Gastroesophageal sphincter (tissue), 3 donors: Measurements from ENCODE around the gene GALNT7.

Source experiments
- POLR2A ChIP-seq, 2 donors: fragments of 450-650 bp; IDR thresholded peaks; one replicate each; pipeline ENCODE4 v1.6.1; 2017; ENCODE audit warnings: antibody characterized with exemption in 2 of 2, mild to moderate bottlenecking in 2 of 2, moderate library complexity in 1 of 2
- POLR2AphosphoS5 ChIP-seq: sonication (generic); formaldehyde crosslinking; IDR thresholded peaks from one replicate; pipeline ENCODE4 v1.6.1; 2017; ENCODE audit warnings: antibody characterized with exemption
- TF ChIP-seq, protein P1 (sequence below), 4 experiments: fragments of 200-600 bp in 2 of 4; fragments of 450-650 bp in 2 of 4; sonication (generic) in 1 of 4; IDR thresholded peaks; one replicate each; pipeline ENCODE4 v1.5.1; 2017 to 2019; ENCODE audit warnings: antibody characterized with exemption in 4 of 4, mild to moderate bottlenecking in 2 of 4, moderate library complexity in 2 of 4

DNA sequence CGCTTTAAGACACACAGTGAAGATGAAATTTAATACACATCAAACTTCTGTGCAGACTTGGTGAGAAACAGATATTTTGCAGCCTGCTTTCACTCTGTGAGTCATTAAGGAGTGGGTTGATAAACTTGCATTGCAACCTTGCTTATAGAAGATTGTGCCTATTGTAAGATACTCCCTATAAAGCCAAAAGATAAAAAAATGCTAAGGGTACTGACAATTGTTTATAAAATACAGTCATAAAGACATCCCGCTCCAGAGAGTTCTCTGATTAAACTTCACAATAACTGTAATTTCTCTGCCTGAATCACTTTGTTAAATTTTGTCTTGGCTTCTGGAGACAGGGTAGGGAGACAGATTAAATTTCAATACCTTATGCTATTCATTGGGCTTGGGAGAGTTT, 49.1 kb downstream of the GALNT7 start:
- TF ChIP-seq, protein P1, sequence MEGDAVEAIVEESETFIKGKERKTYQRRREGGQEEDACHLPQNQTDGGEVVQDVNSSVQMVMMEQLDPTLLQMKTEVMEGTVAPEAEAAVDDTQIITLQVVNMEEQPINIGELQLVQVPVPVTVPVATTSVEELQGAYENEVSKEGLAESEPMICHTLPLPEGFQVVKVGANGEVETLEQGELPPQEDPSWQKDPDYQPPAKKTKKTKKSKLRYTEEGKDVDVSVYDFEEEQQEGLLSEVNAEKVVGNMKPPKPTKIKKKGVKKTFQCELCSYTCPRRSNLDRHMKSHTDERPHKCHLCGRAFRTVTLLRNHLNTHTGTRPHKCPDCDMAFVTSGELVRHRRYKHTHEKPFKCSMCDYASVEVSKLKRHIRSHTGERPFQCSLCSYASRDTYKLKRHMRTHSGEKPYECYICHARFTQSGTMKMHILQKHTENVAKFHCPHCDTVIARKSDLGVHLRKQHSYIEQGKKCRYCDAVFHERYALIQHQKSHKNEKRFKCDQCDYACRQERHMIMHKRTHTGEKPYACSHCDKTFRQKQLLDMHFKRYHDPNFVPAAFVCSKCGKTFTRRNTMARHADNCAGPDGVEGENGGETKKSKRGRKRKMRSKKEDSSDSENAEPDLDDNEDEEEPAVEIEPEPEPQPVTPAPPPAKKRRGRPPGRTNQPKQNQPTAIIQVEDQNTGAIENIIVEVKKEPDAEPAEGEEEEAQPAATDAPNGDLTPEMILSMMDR (IDR thresholded peaks at IDR 0.05) = no peak
- TF ChIP-seq POLR2A (IDR thresholded peaks at IDR 0.05) = no peak
- no peak for TF ChIP-seq POLR2AphosphoS5
